ENCODE results near the gene PITRM1.

- TF ChIP-seq, protein P1, sequence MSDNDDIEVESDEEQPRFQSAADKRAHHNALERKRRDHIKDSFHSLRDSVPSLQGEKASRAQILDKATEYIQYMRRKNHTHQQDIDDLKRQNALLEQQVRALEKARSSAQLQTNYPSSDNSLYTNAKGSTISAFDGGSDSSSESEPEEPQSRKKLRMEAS (IDR thresholded peaks at IDR 0.05), result no peak
- TF ChIP-seq RAD21 (IDR thresholded peaks at IDR 0.05; ENCODE audit: low read depth), result no peak
Measured at GRCh38 chr10:3150366-3150765, 22.2 kb downstream of the PITRM1 start.

Data from Ishikawa (cell line).